Endothelial cell of umbilical vein (primary cell): ENCODE data around the gene HES1. TPM values are rescaled to one million over a fixed set of nuclear protein-coding genes. Genes with fewer than 3 reads are reported as not detected.

Experiments used
- BruUV-seq: library from RNA; stranded (reverse); fragments of 400-500 nt; replicated peaks from 2 replicates; lab custom pipeline; 2021; lab: Mats Ljungman, UMichigan
- CTCF ChIA-PET: fragments of 300-600, 350-600 bp; sonication (Branson Sonifier 250); formaldehyde crosslinking; loops from one replicate; lab custom pipeline; 2021; ENCODE audit warnings: antibody characterized with exemption, inconsistent platforms; lab: Charles Lee
- POLR2A ChIA-PET: fragments of 300-600, 350-600 bp; sonication (Branson Sonifier 250); formaldehyde crosslinking; loops from one replicate; lab custom pipeline; 2021; ENCODE audit warnings: antibody characterized with exemption, inconsistent platforms; lab: Charles Lee
- DNase-seq: peaks from one replicate; pipeline ENCODE4 v3.0.0-alpha.2; 2011; ENCODE audit warnings: low read depth, low spot score
- FAIRE-seq: peaks from 2 replicates; lab custom pipeline; 2011; peaks lifted over from hg19 to GRCh38; lab: Jason Lieb, UNC
- H2AFZ ChIP-seq: 2 replicates; pipeline ENCODE4 v1.6.0; 2012; ENCODE audit warnings: low read depth, low read length, control low read depth, inconsistent platforms
- H3K27ac ChIP-seq: 2 replicates; pipeline ENCODE4 v1.5.1; 2011; ENCODE audit warnings: low read depth, mild to moderate bottlenecking, control low read depth, low read length, moderate library complexity; ENCODE audit not compliant: insufficient read depth
- H3K27me3 ChIP-seq, 2 experiments: 2 replicates each; pipeline versions ENCODE4 v1.6.0 to v1.6.1; 2011; ENCODE audit warnings: low read length in 2 of 2, mixed read lengths in 1 of 2; ENCODE audit not compliant: control insufficient read depth in 2 of 2, insufficient read depth in 2 of 2
- H3K36me3 ChIP-seq, 2 experiments: 2 replicates in 1 of 2; 3 replicates in 1 of 2; pipeline ENCODE4 v1.5.1; 2011; ENCODE audit warnings: low read length in 2 of 2, mild to moderate bottlenecking in 1 of 2, moderate library complexity in 1 of 2; ENCODE audit not compliant: control insufficient read depth in 2 of 2, insufficient read depth in 2 of 2; ENCODE audit errors: extremely low read depth in 1 of 2
- H3K4me1 ChIP-seq: 3 replicates; pipeline ENCODE4 v1.5.1; 2011; ENCODE audit warnings: mild to moderate bottlenecking, low read length; ENCODE audit not compliant: control insufficient read depth, insufficient read depth; ENCODE audit errors: extremely low read depth
- H3K4me2 ChIP-seq: 2 replicates; pipeline ENCODE4 v1.6.1; 2011; ENCODE audit warnings: low read length, control low read depth, mixed read lengths; ENCODE audit not compliant: insufficient read depth
- H3K4me3 ChIP-seq, 3 experiments: fragments of 200-600 bp in 1 of 3; sonication (generic), shearing (Covaris generic) in 1 of 3; replicated peaks in 1 of 3; 2 replicates each; pipeline ENCODE4 v1.5.1; 2011 to 2016; ENCODE audit warnings: control low read depth in 3 of 3, low read length in 3 of 3, mild to moderate bottlenecking in 2 of 3, inconsistent platforms in 1 of 3, low read depth in 1 of 3, moderate library complexity in 1 of 3; ENCODE audit not compliant: insufficient read depth in 1 of 3
- H3K79me2 ChIP-seq: 2 replicates; pipeline ENCODE4 v1.6.0; 2012; ENCODE audit warnings: low read length, inconsistent platforms; ENCODE audit not compliant: control insufficient read depth, insufficient read depth
- H3K9ac ChIP-seq: replicated peaks from 2 replicates; pipeline ENCODE3; 2011; ENCODE audit warnings: low read length, control low read depth; ENCODE audit not compliant: insufficient read depth; ENCODE audit errors: extremely low read depth
- H3K9me1 ChIP-seq: replicated peaks from 3 replicates; pipeline ENCODE4 v1.6.0; 2011; ENCODE audit warnings: mild to moderate bottlenecking, low read length; ENCODE audit not compliant: control insufficient read depth, insufficient read depth; ENCODE audit errors: extremely low read depth
- H3K9me3 ChIP-seq: replicated peaks from 2 replicates; pipeline ENCODE4 v1.5.1; 2012; ENCODE audit warnings: low read length, inconsistent platforms; ENCODE audit not compliant: control insufficient read depth, insufficient read depth
- H4K20me1 ChIP-seq: replicated peaks from 2 replicates; pipeline ENCODE3; 2011; ENCODE audit warnings: mild to moderate bottlenecking, low read length; ENCODE audit not compliant: control insufficient read depth, insufficient read depth; ENCODE audit errors: extremely low read depth
- EZH2 ChIP-seq: IDR thresholded peaks from 2 replicates; pipeline ENCODE4 v1.6.1; 2012; ENCODE audit warnings: borderline replicate concordance, low read depth, mild to moderate bottlenecking, moderate library complexity, low read length, inconsistent platforms; ENCODE audit not compliant: severe bottlenecking
- FOS ChIP-seq: IDR thresholded peaks from 2 replicates; pipeline ENCODE4 v1.6.1; 2011; ENCODE audit warnings: mild to moderate bottlenecking, low read length, moderate library complexity, borderline replicate concordance; ENCODE audit not compliant: insufficient read depth
- GATA2 ChIP-seq: IDR thresholded peaks from 2 replicates; pipeline ENCODE4 v1.7.0; 2011; ENCODE audit warnings: low read depth, mild to moderate bottlenecking, moderate library complexity, mixed read lengths, low read length; ENCODE audit not compliant: insufficient read length, insufficient read depth
- JUN ChIP-seq: IDR thresholded peaks from 2 replicates; pipeline ENCODE4 v1.6.1; 2011; ENCODE audit warnings: borderline replicate concordance, low read depth; ENCODE audit not compliant: insufficient read length, insufficient read depth
- MYC ChIP-seq: IDR thresholded peaks from one replicate; pipeline ENCODE4 v1.6.1; 2011; ENCODE audit warnings: mild to moderate bottlenecking, low read depth, low read length
- POLR2A ChIP-seq: IDR thresholded peaks from 2 replicates; pipeline ENCODE4 v1.6.1; 2012; ENCODE audit warnings: low read depth, mild to moderate bottlenecking, control low read depth, low read length
- POLR2AphosphoS5 ChIP-seq: IDR thresholded peaks from 2 replicates; pipeline ENCODE4 v1.6.1; 2012; ENCODE audit warnings: low read depth, mild to moderate bottlenecking, control low read depth, low read length, moderate library complexity; ENCODE audit not compliant: insufficient read depth
- dilution Hi-C: fragments of 300-500 bp; cut with MboI; formaldehyde crosslinking; loops from one replicate; pipeline ENCODE4 v1.15.0; 2019; ENCODE audit warnings: low sequenced_read_pairs; ENCODE audit not compliant: extremely low pct_ligation_motif_present
- intact Hi-C: fragments of 100-400 bp; cut with micrococcal nuclease; formaldehyde crosslinking; loops from one replicate; pipeline ENCODE4 v1.10.0; 2022
- polyA plus RNA-seq, 4 experiments: library from polyadenylated mRNA; depleted of rRNA in 3 of 4; stranded (reverse) in 3 of 4; unstranded in 1 of 4; fragments of >200 nt; gene quantifications; 2 replicates each; pipeline versions ENCODE4 v1.2.1 to v1.2.3, GENCODE V29; 2011 to 2012; ENCODE audit warnings: missing spikeins in 1 of 4
- total RNA-seq: library from RNA; stranded (reverse); gene quantifications from 2 replicates; pipeline ENCODE4 v1.2.3, GENCODE V29; 2021
- TF ChIP-seq, protein P1 (sequence below), 2 donors: IDR thresholded peaks; 1 replicate in 1 of 2; 2 replicates in 1 of 2; pipeline ENCODE4 v1.5.1; 2011; ENCODE audit warnings: low read length in 2 of 2, mild to moderate bottlenecking in 2 of 2, moderate library complexity in 2 of 2, control low read depth in 1 of 2, inconsistent platforms in 1 of 2, low read depth in 1 of 2; ENCODE audit not compliant: insufficient read depth in 1 of 2; ENCODE audit errors: extremely low read depth in 1 of 2
- TF ChIP-seq, protein P2 (sequence below): IDR thresholded peaks from 2 replicates; pipeline ENCODE4 v1.6.1; 2011; ENCODE audit not compliant: insufficient read depth, insufficient read length

Gene HES1
- total and polyA plus RNA-seq, 2 donors (not counting 3 experiments of a cell fraction or from before 2014, with no cell fraction given), result 42.0 to 210 TPM

DNA sequence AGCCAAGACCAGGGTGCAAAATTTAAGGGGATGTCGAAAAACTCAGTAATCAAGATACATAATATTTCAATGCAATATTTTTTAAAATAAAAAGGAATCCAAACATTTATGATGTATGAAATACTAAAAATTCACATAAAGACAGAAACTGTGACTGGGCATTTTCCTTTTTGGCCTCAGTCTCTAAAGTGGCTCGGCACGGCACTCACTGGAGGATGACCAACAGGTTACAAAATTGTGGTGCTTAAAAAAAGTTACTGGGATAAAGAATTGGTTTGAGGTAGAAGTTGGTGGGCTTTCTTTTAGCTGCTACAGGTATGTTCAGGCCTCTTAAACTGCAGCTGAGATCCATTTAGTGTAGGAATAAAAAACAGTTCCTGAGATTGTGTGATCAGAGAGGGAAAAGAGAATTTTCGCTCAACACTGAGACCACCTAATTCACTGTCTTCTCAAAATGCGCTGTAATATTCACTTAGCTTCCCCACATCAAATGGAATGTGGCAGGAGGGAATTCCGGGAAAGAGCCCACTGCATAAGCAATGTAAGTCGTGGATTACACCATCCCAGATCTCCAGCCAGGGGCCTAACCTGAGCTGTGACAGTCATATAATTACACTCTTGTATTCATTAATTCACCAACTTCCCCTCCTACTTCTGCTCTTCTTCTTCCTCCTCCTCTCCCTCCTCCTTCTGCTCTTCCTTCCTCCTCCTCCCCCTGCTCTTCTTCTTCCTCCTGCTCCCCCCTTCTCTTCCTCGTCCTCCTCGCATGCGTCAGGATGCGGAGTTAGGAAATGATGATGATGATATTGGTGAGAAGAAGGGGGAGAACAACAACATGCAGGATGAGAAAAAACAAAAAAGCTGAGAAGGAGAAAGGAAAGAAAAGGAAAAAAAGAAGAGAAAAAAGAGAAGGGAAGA, 45.9 kb downstream of the HES1 start:
- H2AFZ ChIP-seq, result no peak overlapping the region
- no peak overlapping the region for H3K4me3 ChIP-seq
- no peak for FAIRE-seq
- no TSS peak for BruUV-seq
- no peaks in the 10 kb centered on the region for H3K9me1 ChIP-seq
- H3K36me3 ChIP-seq, result no peaks in the 10 kb centered on the region
- intact Hi-C loops, result no loop called here
- TF ChIP-seq MYC (no peak), POLR2A (no peak), FOS (no peak), JUN (no peak), GATA2 (no peak), POLR2AphosphoS5 (no peak), EZH2 (no peak)
- TF ChIP-seq, protein P1, sequence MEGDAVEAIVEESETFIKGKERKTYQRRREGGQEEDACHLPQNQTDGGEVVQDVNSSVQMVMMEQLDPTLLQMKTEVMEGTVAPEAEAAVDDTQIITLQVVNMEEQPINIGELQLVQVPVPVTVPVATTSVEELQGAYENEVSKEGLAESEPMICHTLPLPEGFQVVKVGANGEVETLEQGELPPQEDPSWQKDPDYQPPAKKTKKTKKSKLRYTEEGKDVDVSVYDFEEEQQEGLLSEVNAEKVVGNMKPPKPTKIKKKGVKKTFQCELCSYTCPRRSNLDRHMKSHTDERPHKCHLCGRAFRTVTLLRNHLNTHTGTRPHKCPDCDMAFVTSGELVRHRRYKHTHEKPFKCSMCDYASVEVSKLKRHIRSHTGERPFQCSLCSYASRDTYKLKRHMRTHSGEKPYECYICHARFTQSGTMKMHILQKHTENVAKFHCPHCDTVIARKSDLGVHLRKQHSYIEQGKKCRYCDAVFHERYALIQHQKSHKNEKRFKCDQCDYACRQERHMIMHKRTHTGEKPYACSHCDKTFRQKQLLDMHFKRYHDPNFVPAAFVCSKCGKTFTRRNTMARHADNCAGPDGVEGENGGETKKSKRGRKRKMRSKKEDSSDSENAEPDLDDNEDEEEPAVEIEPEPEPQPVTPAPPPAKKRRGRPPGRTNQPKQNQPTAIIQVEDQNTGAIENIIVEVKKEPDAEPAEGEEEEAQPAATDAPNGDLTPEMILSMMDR (IDR thresholded peaks at IDR 0.05; ENCODE audit: extremely low read depth in 1 of 2, insufficient read depth in 1 of 2, low read depth in 1 of 2, low read length in 2 of 2), result no peak
- TF ChIP-seq, protein P2, sequence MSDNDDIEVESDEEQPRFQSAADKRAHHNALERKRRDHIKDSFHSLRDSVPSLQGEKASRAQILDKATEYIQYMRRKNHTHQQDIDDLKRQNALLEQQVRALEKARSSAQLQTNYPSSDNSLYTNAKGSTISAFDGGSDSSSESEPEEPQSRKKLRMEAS, result no peak
- no peaks in the 10 kb centered on the region for H3K27me3 ChIP-seq
- H3K4me2 ChIP-seq, result no peak overlapping the region
- H3K4me1 ChIP-seq, result peaks cover 4% of the 10 kb centered on the region
- H3K79me2 ChIP-seq, result no peaks in the 10 kb centered on the region
- dilution Hi-C loops, result no loop called here
- no peaks in the 10 kb centered on the region for H3K9me3 ChIP-seq
- ChIA-PET CTCF (interaction anchor here (1.0 kb wide), 1 partner anchor 15 kb away, joined by 4 read pairs; no protein-coding TSS in a partner anchor), POLR2A (no interaction called here)
- H3K9ac ChIP-seq, result no peak overlapping the region
- H4K20me1 ChIP-seq, result no peaks in the 10 kb centered on the region
- DNase-seq, result no peak
- H3K27ac ChIP-seq, result no peak overlapping the region
